Liver (tissue), 9 donors: ENCODE results near the gene BSPH1. TPM values are rescaled to one million over a fixed set of nuclear protein-coding genes. Genes with fewer than 3 reads are reported as not detected.

Experiments
- DNase-seq: peaks from one replicate; pipeline ENCODE4 v3.0.0-alpha.2; 2017; ENCODE audit warnings: low spot score
- H3K27ac ChIP-seq, 2 donors: one replicate each; pipeline ENCODE4 v1.7.0; 2013; ENCODE audit warnings: inconsistent platforms in 2 of 2, low read length in 2 of 2, control low read depth in 1 of 2, low read depth in 1 of 2, mild to moderate bottlenecking in 1 of 2
- H3K27me3 ChIP-seq, 4 donors: one replicate each; pipeline versions ENCODE4 v1.6.1 to v1.7.0; 2013; ENCODE audit warnings: low read length in 3 of 4, inconsistent platforms in 1 of 4, mild to moderate bottlenecking in 1 of 4, moderate library complexity in 1 of 4; ENCODE audit not compliant: control insufficient read depth in 4 of 4, insufficient read depth in 4 of 4
- H3K36me3 ChIP-seq, 4 donors: one replicate each; pipeline versions ENCODE4 v1.6.1 to v1.7.0; 2013; ENCODE audit warnings: low read length in 3 of 4, mild to moderate bottlenecking in 3 of 4, low read depth in 1 of 4, moderate library complexity in 1 of 4; ENCODE audit not compliant: control insufficient read depth in 4 of 4, insufficient read depth in 3 of 4
- H3K4me1 ChIP-seq, 4 donors: one replicate each; pipeline versions ENCODE4 v1.6.1 to v1.7.0; 2013; ENCODE audit warnings: low read length in 3 of 4, mild to moderate bottlenecking in 3 of 4, moderate library complexity in 1 of 4; ENCODE audit not compliant: control insufficient read depth in 4 of 4, insufficient read depth in 4 of 4
- H3K4me3 ChIP-seq, 3 donors: one replicate each; pipeline versions ENCODE4 v1.6.1 to v1.7.0; 2013; ENCODE audit warnings: low read length in 3 of 3, control low read depth in 1 of 3, low read depth in 1 of 3, mild to moderate bottlenecking in 1 of 3
- H3K9ac ChIP-seq, 2 donors: one replicate each; pipeline ENCODE4 v1.7.0; 2013; ENCODE audit warnings: low read length in 2 of 2, mild to moderate bottlenecking in 2 of 2, moderate library complexity in 2 of 2, control low read depth in 1 of 2, low read depth in 1 of 2
- H3K9me3 ChIP-seq, 4 donors: one replicate each; pipeline versions ENCODE4 v1.6.1 to v1.7.0; 2013; ENCODE audit warnings: low read length in 3 of 4; ENCODE audit not compliant: control insufficient read depth in 4 of 4
- EGR1 ChIP-seq, 2 donors: IDR thresholded peaks; 2 replicates each; pipeline ENCODE4 v1.6.1; 2016 to 2018; ENCODE audit warnings: antibody characterized with exemption in 2 of 2, low read depth in 2 of 2
- FOXA1 ChIP-seq: IDR thresholded peaks from 2 replicates; pipeline ENCODE4 v1.6.1; 2016; ENCODE audit warnings: antibody characterized with exemption
- FOXA2 ChIP-seq: IDR thresholded peaks from 2 replicates; pipeline ENCODE4 v1.6.1; 2016; ENCODE audit warnings: antibody characterized with exemption
- GABPA ChIP-seq, 2 donors: IDR thresholded peaks in 1 of 2; conservative IDR thresholded peaks in 1 of 2; 2 replicates each; pipeline ENCODE4 v1.6.1; 2016; ENCODE audit warnings: antibody characterized with exemption in 2 of 2, mild to moderate bottlenecking in 1 of 2, moderate library complexity in 1 of 2
- HNF4A ChIP-seq, 2 donors: conservative IDR thresholded peaks; 2 replicates each; pipeline ENCODE4 v1.6.1; 2016; ENCODE audit warnings: antibody characterized with exemption in 2 of 2, mild to moderate bottlenecking in 2 of 2
- JUND ChIP-seq, 2 donors: IDR thresholded peaks; 2 replicates each; pipeline ENCODE4 v1.6.1; 2016; ENCODE audit warnings: antibody characterized with exemption in 2 of 2
- NR2F2 ChIP-seq: IDR thresholded peaks from 2 replicates; pipeline ENCODE4 v1.6.1; 2016; ENCODE audit warnings: antibody characterized with exemption
- RAD21 ChIP-seq, 2 donors: IDR thresholded peaks; 2 replicates each; pipeline ENCODE4 v1.6.1; 2016; ENCODE audit warnings: antibody characterized with exemption in 2 of 2, mild to moderate bottlenecking in 2 of 2
- RXRA ChIP-seq, 2 donors: IDR thresholded peaks; 2 replicates each; pipeline ENCODE4 v1.6.1; 2017 to 2018; ENCODE audit warnings: antibody characterized with exemption in 2 of 2, mild to moderate bottlenecking in 1 of 2
- SP1 ChIP-seq: IDR thresholded peaks from 2 replicates; pipeline ENCODE4 v1.6.1; 2018; ENCODE audit warnings: antibody characterized with exemption, mild to moderate bottlenecking
- YY1 ChIP-seq: IDR thresholded peaks from 2 replicates; pipeline ENCODE4 v1.6.1; 2016; ENCODE audit warnings: antibody characterized with exemption, mild to moderate bottlenecking
- WGBS: extraction: QIAGEN DNeasy Blood & Tissue Kit; methylation state at CpG from one replicate; pipeline ENCODE4 v1.1.7; 2013; 5-methylcytosine and 5-hydroxymethylcytosine counted together
- polyA plus RNA-seq, 2 donors: library from polyadenylated mRNA; stranded (reverse) in 1 of 2; unstranded in 1 of 2; fragments of 200-250 nt in 1 of 2; fragments of >200 nt in 1 of 2; fragmentation: Nextera tagmentation in 1 of 2; extraction: Ambion mirVana in 1 of 2; gene quantifications; one replicate each; pipeline versions ENCODE4 v1.2.1 to v1.2.3, GENCODE V29; 2013 to 2015
- total RNA-seq, 2 donors: library from RNA; depleted of rRNA; stranded (reverse); fragments of >200 nt; gene quantifications; one replicate each; pipeline ENCODE4 v1.2.3, GENCODE V29; 2014
- TF ChIP-seq, protein P1 (sequence below): fragments of 150-350 bp; IDR thresholded peaks from 2 replicates; pipeline ENCODE4 v1.5.1; 2017; ENCODE audit warnings: improper control_type of control experiment, low read depth, low read length; ENCODE audit not compliant: missing input control
- TF ChIP-seq, protein P2 (sequence below): IDR thresholded peaks from 2 replicates; pipeline ENCODE4 v1.6.1; 2016; ENCODE audit warnings: antibody characterized with exemption
- TF ChIP-seq, protein P3 (sequence below): IDR thresholded peaks from 2 replicates; pipeline ENCODE4 v1.6.1; 2016; ENCODE audit warnings: antibody characterized with exemption
- TF ChIP-seq, protein P4 (sequence below): IDR thresholded peaks from 2 replicates; pipeline ENCODE4 v1.6.1; 2016; ENCODE audit warnings: antibody characterized with exemption
- donor health status: healthy.
- donor health status: healthy.
- donor health status: healthy.
- donor health status: healthy.
- donor health status: healthy.

BSPH1 gene, protein sequence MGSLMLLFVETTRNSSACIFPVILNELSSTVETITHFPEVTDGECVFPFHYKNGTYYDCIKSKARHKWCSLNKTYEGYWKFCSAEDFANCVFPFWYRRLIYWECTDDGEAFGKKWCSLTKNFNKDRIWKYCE
- total RNA-seq (not detected), polyA plus RNA-seq (not detected)

DNA sequence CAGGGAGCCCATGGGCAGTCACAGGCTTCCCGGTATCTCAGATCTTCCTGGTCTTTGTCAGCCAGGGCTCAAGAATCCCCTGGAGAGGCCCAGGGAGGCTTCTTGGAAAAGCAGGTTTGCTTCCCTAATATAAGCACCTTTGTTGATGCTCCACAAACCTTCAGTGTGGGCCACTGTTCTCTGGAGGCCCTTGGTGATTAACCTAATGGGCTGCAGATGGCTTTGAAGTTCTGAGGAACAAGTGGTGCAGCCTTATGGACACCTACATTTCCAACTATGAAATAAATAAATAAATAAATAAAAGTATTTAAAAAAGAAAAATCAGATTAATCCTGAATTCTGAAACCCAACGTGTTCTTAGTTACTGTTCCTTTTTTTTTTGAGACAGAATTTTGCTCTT lies at the start of gene BSPH1:
BSPH1 (minus strand) TSS at position 101 of the 400 bp plus-strand sequence; CDS start at position 12, 89 bp downstream.
- WGBS, result 55% methylated on average over 2 of the region's 2 CpGs
- DNase-seq, result no peak
- H3K4me3 ChIP-seq, result no peak within 1 kb of the TSS
- no peaks in the 10 kb centered on the region for H3K4me1 ChIP-seq
- peaks cover 0 to 5% (median 0%) of the 10 kb centered on the region in 4 donors for H3K27me3 ChIP-seq
- H3K36me3 ChIP-seq, result no peaks in the 10 kb centered on the region
- TF ChIP-seq YY1 (no peak), HNF4A (conservative IDR thresholded peaks at IDR 0.05) (no peak), EGR1 (IDR thresholded peaks at IDR 0.05; ENCODE audit: low read depth in 2 of 2) (no peak), GABPA (IDR thresholded peaks at IDR 0.05 in 1 of 2, conservative IDR thresholded peaks at IDR 0.05 in 1 of 2) (no peak), RAD21 (IDR thresholded peaks at IDR 0.05) (no peak)
- TF ChIP-seq, protein P1, sequence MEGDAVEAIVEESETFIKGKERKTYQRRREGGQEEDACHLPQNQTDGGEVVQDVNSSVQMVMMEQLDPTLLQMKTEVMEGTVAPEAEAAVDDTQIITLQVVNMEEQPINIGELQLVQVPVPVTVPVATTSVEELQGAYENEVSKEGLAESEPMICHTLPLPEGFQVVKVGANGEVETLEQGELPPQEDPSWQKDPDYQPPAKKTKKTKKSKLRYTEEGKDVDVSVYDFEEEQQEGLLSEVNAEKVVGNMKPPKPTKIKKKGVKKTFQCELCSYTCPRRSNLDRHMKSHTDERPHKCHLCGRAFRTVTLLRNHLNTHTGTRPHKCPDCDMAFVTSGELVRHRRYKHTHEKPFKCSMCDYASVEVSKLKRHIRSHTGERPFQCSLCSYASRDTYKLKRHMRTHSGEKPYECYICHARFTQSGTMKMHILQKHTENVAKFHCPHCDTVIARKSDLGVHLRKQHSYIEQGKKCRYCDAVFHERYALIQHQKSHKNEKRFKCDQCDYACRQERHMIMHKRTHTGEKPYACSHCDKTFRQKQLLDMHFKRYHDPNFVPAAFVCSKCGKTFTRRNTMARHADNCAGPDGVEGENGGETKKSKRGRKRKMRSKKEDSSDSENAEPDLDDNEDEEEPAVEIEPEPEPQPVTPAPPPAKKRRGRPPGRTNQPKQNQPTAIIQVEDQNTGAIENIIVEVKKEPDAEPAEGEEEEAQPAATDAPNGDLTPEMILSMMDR, result no peak
- H3K27ac ChIP-seq, result no peak within 1 kb of the TSS
- no peak within 1 kb of the TSS for H3K9ac ChIP-seq
- no peaks in the 10 kb centered on the region for H3K9me3 ChIP-seq

DNA sequence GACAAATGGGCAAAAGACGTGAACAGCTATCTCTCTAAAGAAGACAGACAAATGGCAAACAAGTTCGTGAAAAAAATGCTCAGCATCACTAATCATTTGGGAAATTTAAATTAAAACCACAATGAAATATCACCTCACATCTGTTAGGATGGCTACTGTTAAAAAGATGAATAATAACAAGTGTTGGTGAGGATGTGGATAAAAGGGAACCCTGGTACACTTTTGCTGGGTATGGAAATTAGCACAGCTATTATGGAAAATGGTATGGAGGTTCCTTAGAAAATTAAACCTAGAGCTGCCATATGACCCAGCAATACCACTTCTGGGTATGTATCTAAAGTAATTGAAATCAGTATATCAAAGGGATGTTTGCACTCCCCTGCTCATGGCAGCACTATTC lies 44.8 kb upstream of the BSPH1 start:
- 84% methylated on average over 2 of the region's 2 CpGs for WGBS
- TF ChIP-seq FOXA1 (no peak), FOXA2 (no peak), RXRA (IDR thresholded peaks at IDR 0.05) (no peak), SP1 (no peak), EGR1 (IDR thresholded peaks at IDR 0.05; ENCODE audit: low read depth in 2 of 2) (no peak), NR2F2 (no peak), YY1 (no peak), JUND (IDR thresholded peaks at IDR 0.05) (no peak), RAD21 (IDR thresholded peaks at IDR 0.05) (no peak), GABPA (IDR thresholded peaks at IDR 0.05 in 1 of 2, conservative IDR thresholded peaks at IDR 0.05 in 1 of 2) (no peak)
- TF ChIP-seq, protein P1, result no peak
- TF ChIP-seq, protein P2, sequence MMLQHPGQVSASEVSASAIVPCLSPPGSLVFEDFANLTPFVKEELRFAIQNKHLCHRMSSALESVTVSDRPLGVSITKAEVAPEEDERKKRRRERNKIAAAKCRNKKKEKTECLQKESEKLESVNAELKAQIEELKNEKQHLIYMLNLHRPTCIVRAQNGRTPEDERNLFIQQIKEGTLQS, result no peak
- TF ChIP-seq, protein P3, sequence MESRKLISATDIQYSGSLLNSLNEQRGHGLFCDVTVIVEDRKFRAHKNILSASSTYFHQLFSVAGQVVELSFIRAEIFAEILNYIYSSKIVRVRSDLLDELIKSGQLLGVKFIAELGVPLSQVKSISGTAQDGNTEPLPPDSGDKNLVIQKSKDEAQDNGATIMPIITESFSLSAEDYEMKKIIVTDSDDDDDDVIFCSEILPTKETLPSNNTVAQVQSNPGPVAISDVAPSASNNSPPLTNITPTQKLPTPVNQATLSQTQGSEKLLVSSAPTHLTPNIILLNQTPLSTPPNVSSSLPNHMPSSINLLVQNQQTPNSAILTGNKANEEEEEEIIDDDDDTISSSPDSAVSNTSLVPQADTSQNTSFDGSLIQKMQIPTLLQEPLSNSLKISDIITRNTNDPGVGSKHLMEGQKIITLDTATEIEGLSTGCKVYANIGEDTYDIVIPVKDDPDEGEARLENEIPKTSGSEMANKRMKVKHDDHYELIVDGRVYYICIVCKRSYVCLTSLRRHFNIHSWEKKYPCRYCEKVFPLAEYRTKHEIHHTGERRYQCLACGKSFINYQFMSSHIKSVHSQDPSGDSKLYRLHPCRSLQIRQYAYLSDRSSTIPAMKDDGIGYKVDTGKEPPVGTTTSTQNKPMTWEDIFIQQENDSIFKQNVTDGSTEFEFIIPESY, result no peak
- TF ChIP-seq, protein P4, sequence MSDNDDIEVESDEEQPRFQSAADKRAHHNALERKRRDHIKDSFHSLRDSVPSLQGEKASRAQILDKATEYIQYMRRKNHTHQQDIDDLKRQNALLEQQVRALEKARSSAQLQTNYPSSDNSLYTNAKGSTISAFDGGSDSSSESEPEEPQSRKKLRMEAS, result no peak
- no peaks in the 10 kb centered on the region for H3K36me3 ChIP-seq
- no peak overlapping the region for H3K27ac ChIP-seq
- H3K4me3 ChIP-seq, result no peak overlapping the region
- no peaks in the 10 kb centered on the region for H3K9me3 ChIP-seq
- H3K4me1 ChIP-seq, result no peaks in the 10 kb centered on the region
- peaks cover 0 to 3% (median 0%) of the 10 kb centered on the region in 4 donors for H3K27me3 ChIP-seq
- no peak for DNase-seq
- H3K9ac ChIP-seq, result no peak overlapping the region
